Glutamatergic neuron (in vitro differentiated cells): ENCODE data around the gene RFX1. TPM values are rescaled to one million over a fixed set of nuclear protein-coding genes. Genes with fewer than 3 reads are reported as not detected.

Experiments used
- DNase-seq: peaks from one replicate; pipeline ENCODE4 v3.0.0; 2022
- H3K27ac Mint-ChIP-seq: one replicate; pipeline ENCODE4 v1.8.0; 2020; ENCODE audit warnings: mild to moderate bottlenecking, mixed read lengths, inconsistent platforms; ENCODE audit not compliant: unreplicated experiment
- H3K27me3 Mint-ChIP-seq: one replicate; pipeline ENCODE4 v1.8.0; 2020; ENCODE audit warnings: mild to moderate bottlenecking, moderate library complexity, mixed read lengths, inconsistent platforms; ENCODE audit not compliant: unreplicated experiment
- H3K36me3 Mint-ChIP-seq: one replicate; pipeline ENCODE4 v1.8.0; 2020; ENCODE audit warnings: mild to moderate bottlenecking, mixed read lengths, inconsistent platforms; ENCODE audit not compliant: unreplicated experiment
- H3K4me1 Mint-ChIP-seq: one replicate; pipeline ENCODE4 v1.8.0; 2020; ENCODE audit warnings: mild to moderate bottlenecking, low read depth, mixed read lengths, inconsistent platforms; ENCODE audit not compliant: unreplicated experiment
- H3K4me3 Mint-ChIP-seq: one replicate; pipeline ENCODE4 v1.8.0; 2020; ENCODE audit warnings: mild to moderate bottlenecking, mixed read lengths, inconsistent platforms; ENCODE audit not compliant: unreplicated experiment
- H3K9me3 Mint-ChIP-seq: one replicate; pipeline ENCODE4 v1.8.0; 2020; ENCODE audit warnings: mild to moderate bottlenecking, moderate library complexity, mixed read lengths, inconsistent platforms; ENCODE audit not compliant: unreplicated experiment
- CTCF ChIP-seq: fragments of 200-600 bp; sonication (generic); IDR thresholded peaks from one replicate; pipeline ENCODE4 v1.5.0; 2021; ENCODE audit not compliant: partially characterized antibody, unreplicated experiment
- total RNA-seq: library from RNA; stranded (reverse); fragmentation: NEBNext Ultra II Directional; extraction: Animal tissue kit (Norgen Biotek cat#: 25700); gene quantifications from one replicate; pipeline ENCODE4 v1.2.1, GENCODE V29; 2021; ENCODE audit not compliant: unreplicated experiment

Gene RFX1
- total RNA-seq, 1 donor from 2014 or later: 9.4 TPM

GRCh38 chr19:13984875-13985741 is 21.0 kb downstream of the RFX1 start:
- Mint-ChIP-seq H3K9me3 (no peaks in the 10 kb centered on the region), H3K4me1 (peaks cover 8% of the 10 kb centered on the region), H3K27me3 (peaks cover 6% of the 10 kb centered on the region), H3K4me3 (no peak overlapping the region), H3K36me3 (no peaks in the 10 kb centered on the region), H3K27ac (peak overlapping the region; percentile 28)
- no peak for DNase-seq
- TF ChIP-seq CTCF: no peak

GRCh38 chr19:13984186-13984585 is 21.9 kb downstream of the RFX1 start:
- no peak overlapping the region for H3K4me3 Mint-ChIP-seq
- H3K36me3 Mint-ChIP-seq: no peaks in the 10 kb centered on the region
- no peak overlapping the region for H3K27ac Mint-ChIP-seq
- TF ChIP-seq CTCF: no peak
- peaks cover 4% of the 10 kb centered on the region for H3K27me3 Mint-ChIP-seq
- DNase-seq: no peak
- H3K9me3 Mint-ChIP-seq: no peaks in the 10 kb centered on the region
- peaks cover 8% of the 10 kb centered on the region for H3K4me1 Mint-ChIP-seq

- no peak for DNase-seq
- no peak for TF ChIP-seq CTCF
- H3K27ac Mint-ChIP-seq: no peak overlapping the region
- peaks cover 2% of the 10 kb centered on the region for H3K27me3 Mint-ChIP-seq
- H3K4me3 Mint-ChIP-seq: no peak overlapping the region
- H3K9me3 Mint-ChIP-seq: no peaks in the 10 kb centered on the region
- no peaks in the 10 kb centered on the region for H3K36me3 Mint-ChIP-seq
- H3K4me1 Mint-ChIP-seq: peaks cover 8% of the 10 kb centered on the region
These were observed 22.8 kb downstream of the RFX1 start for GRCh38 chr19:13983213-13983889.

- no peaks in the 10 kb centered on the region for H3K36me3 Mint-ChIP-seq
- H3K27me3 Mint-ChIP-seq: peaks cover 2% of the 10 kb centered on the region
- no peak overlapping the region for H3K27ac Mint-ChIP-seq
- no peak overlapping the region for H3K4me3 Mint-ChIP-seq
- H3K4me1 Mint-ChIP-seq: peaks cover 8% of the 10 kb centered on the region
- DNase-seq: no peak
- no peak for TF ChIP-seq CTCF
- H3K9me3 Mint-ChIP-seq: no peaks in the 10 kb centered on the region
These were observed 23.3 kb downstream of the RFX1 start for GRCh38 chr19:13982773-13983172.
